GM23338 (cell line): Measurements from ENCODE around the gene UTP3. TPM values are rescaled to one million over a fixed set of nuclear protein-coding genes. Genes with fewer than 3 reads are reported as not detected.

ENCODE experiments used
- ATAC-seq: fragments of 200-7000 bp; cut with Tn5 transposase; 3 replicates; pipeline ENCODE4 v1.9.1; 2020
- DNase-seq: peaks from one replicate; pipeline ENCODE4 v3.0.0-alpha.2; 2015; ENCODE audit warnings: low spot score
- H2AFZ ChIP-seq: fragments of 200-600 bp; sonication (generic); 2 replicates; pipeline ENCODE4 v1.8.0; 2016; ENCODE audit warnings: antibody characterized with exemption, mild to moderate bottlenecking, moderate library complexity
- H3F3A ChIP-seq: fragments of 200-600 bp; sonication (generic); replicated peaks from 2 replicates; pipeline ENCODE4 v1.8.0; 2017; ENCODE audit warnings: antibody characterized with exemption, mixed run types, low read depth
- H3K27ac ChIP-seq: fragments of 200-600 bp; sonication (generic); 2 replicates; pipeline ENCODE4 v1.6.1; 2016; ENCODE audit warnings: low read depth
- H3K27me3 ChIP-seq: fragments of 200-600 bp; sonication (generic); 2 replicates; pipeline ENCODE4 v1.8.0; 2016; ENCODE audit warnings: mild to moderate bottlenecking, mixed run types, moderate library complexity; ENCODE audit not compliant: insufficient read depth
- H3K36me3 ChIP-seq: fragments of 200-600 bp; sonication (generic); 2 replicates; pipeline ENCODE4 v1.8.0; 2016; ENCODE audit warnings: mild to moderate bottlenecking; ENCODE audit not compliant: insufficient read depth
- H3K4me1 ChIP-seq: fragments of 200-600 bp; sonication (generic); 2 replicates; pipeline ENCODE4 v1.8.0; 2016; ENCODE audit warnings: mild to moderate bottlenecking, moderate library complexity; ENCODE audit not compliant: insufficient read depth
- H3K4me2 ChIP-seq: fragments of 200-600 bp; sonication (generic); 2 replicates; pipeline ENCODE4 v1.7.1; 2017; ENCODE audit warnings: mixed run types
- H3K4me3 ChIP-seq: fragments of 200-600 bp; sonication (generic); 2 replicates; pipeline ENCODE4 v1.6.1; 2016; ENCODE audit warnings: mixed run types
- H3K79me2 ChIP-seq: fragments of 200-600 bp; sonication (generic); replicated peaks from 2 replicates; pipeline ENCODE4 v1.8.0; 2017; ENCODE audit warnings: mild to moderate bottlenecking; ENCODE audit not compliant: insufficient read depth
- H3K9me2 ChIP-seq: fragments of 200-600 bp; sonication (generic); 2 replicates; pipeline ENCODE4 v1.8.0; 2017; ENCODE audit not compliant: insufficient read depth
- H4K20me1 ChIP-seq: fragments of 200-600 bp; sonication (generic); replicated peaks from 2 replicates; pipeline ENCODE4 v1.8.0; 2017; ENCODE audit warnings: mild to moderate bottlenecking; ENCODE audit not compliant: insufficient read depth
- H3K27ac Mint-ChIP-seq: 2 replicates; pipeline ENCODE4 v1.8.0; 2020; ENCODE audit warnings: inconsistent platforms, mild to moderate bottlenecking, moderate library complexity, mixed read lengths
- H3K27me3 Mint-ChIP-seq: 3 replicates; pipeline ENCODE4 v1.8.0; 2022; ENCODE audit warnings: low read depth, mild to moderate bottlenecking, moderate library complexity, mixed read lengths, inconsistent platforms; ENCODE audit not compliant: insufficient read depth, poor library complexity
- H3K36me3 Mint-ChIP-seq: 3 replicates; pipeline ENCODE4 v1.8.0; 2021; ENCODE audit warnings: low read depth, mild to moderate bottlenecking, inconsistent platforms, moderate library complexity, mixed read lengths
- H3K4me1 Mint-ChIP-seq: 3 replicates; pipeline ENCODE4 v1.8.0; 2020; ENCODE audit warnings: mild to moderate bottlenecking, inconsistent platforms, mixed read lengths
- H3K4me3 Mint-ChIP-seq: 3 replicates; pipeline ENCODE4 v1.8.0; 2021; ENCODE audit warnings: moderate library complexity, mild to moderate bottlenecking, inconsistent platforms, mixed read lengths
- H3K9me3 Mint-ChIP-seq: 3 replicates; pipeline ENCODE4 v1.8.0; 2020; ENCODE audit warnings: moderate library complexity, mild to moderate bottlenecking, inconsistent platforms, mixed read lengths
- CREB1 ChIP-seq: fragments of 250-450 bp; sonication (Bioruptor Pico); IDR thresholded peaks from 2 replicates; pipeline ENCODE4 v1.5.0; 2020; ENCODE audit warnings: low read depth, mild to moderate bottlenecking, moderate library complexity
- CTCF ChIP-seq, 2 experiments: fragments of 200-600 bp in 1 of 2; sonication (generic) in 1 of 2; conservative IDR thresholded peaks; 2 replicates each; pipeline versions ENCODE4 v1.5.1 to v1.6.1; 2016 to 2017; ENCODE audit warnings: antibody characterized with exemption in 2 of 2, low read depth in 2 of 2, mild to moderate bottlenecking in 2 of 2, moderate library complexity in 1 of 2
- POLR2AphosphoS5 ChIP-seq: IDR thresholded peaks from 2 replicates; pipeline ENCODE4 v1.6.1; 2016; ENCODE audit warnings: antibody characterized with exemption, low read depth
- REST ChIP-seq: IDR thresholded peaks from one replicate; pipeline ENCODE4 v1.6.1; 2018; ENCODE audit warnings: antibody characterized with exemption; ENCODE audit not compliant: unreplicated experiment
- ZNF331 ChIP-seq: fragments of 250-450 bp; sonication (Bioruptor Pico); IDR thresholded peaks from 2 replicates; pipeline ENCODE4 v1.5.0; 2020; ENCODE audit warnings: low read depth, mild to moderate bottlenecking, moderate library complexity
- ZNF462 ChIP-seq: fragments of 250-450 bp; sonication (Bioruptor Pico); IDR thresholded peaks from 2 replicates; pipeline ENCODE4 v1.5.0; 2020; ENCODE audit warnings: mild to moderate bottlenecking, moderate library complexity
- polyA plus RNA-seq: library from polyadenylated mRNA; unstranded; fragments of >200 nt; fragmentation: Nextera tagmentation; extraction: Ambion mirVana; gene quantifications from 2 replicates; pipeline ENCODE4 v1.2.1, GENCODE V29; 2016
- total RNA-seq: library from RNA; depleted of rRNA; stranded (reverse); fragments of >200 nt; shearing (Covaris generic); gene quantifications from 2 replicates; pipeline ENCODE4 v1.2.3, GENCODE V29; 2014

Gene UTP3
- total and polyA plus RNA-seq, 2 experiments from 2014 or later: 36.9 to 44.3 TPM

GRCh38 chr4:70703619-70704214 lies 15.4 kb downstream of the UTP3 start (continued):
- no peak for TF ChIP-seq CTCF (conservative IDR thresholded peaks at IDR 0.05; ENCODE audit: low read depth in 2 of 2)
- no peak for TF ChIP-seq CREB1 (CRISPR knock-in tag)

- peak overlapping the region; percentile 50 for H3K27ac Mint-ChIP-seq
- TF ChIP-seq ZNF462 (CRISPR knock-in tag): no peak
- peak; percentile 68; the same call in 1 of the 2 replicates for TF ChIP-seq POLR2AphosphoS5
- TF ChIP-seq ZNF331: no peak
- TF ChIP-seq REST: no peak
- peak; percentile 38 to 63 for TF ChIP-seq CTCF (conservative IDR thresholded peaks at IDR 0.05; ENCODE audit: low read depth in 2 of 2)
- Histone ChIP-seq H3K4me2 (peak overlapping the region; percentile 78), H3K9me2 (no peaks in the 10 kb centered on the region), H3K79me2 (peaks cover 32% of the 10 kb centered on the region), H3K4me3 (peak overlapping the region; percentile 86), H4K20me1 (peaks cover 5% of the 10 kb centered on the region), H3K27ac (peak overlapping the region; percentile 90), H3F3A (peaks cover 10% of the 10 kb centered on the region; the same call in 1 of the 2 replicates), H3K4me1 (peaks cover 16% of the 10 kb centered on the region; the same call in 1 of the 2 replicates), H3K27me3 (peaks cover 26% of the 10 kb centered on the region), H3K36me3 (no peaks in the 10 kb centered on the region), H2AFZ (peak overlapping the region; percentile 93)
- H3K9me3 Mint-ChIP-seq: no peaks in the 10 kb centered on the region; the same call in 2 of the 3 replicates
- H3K36me3 Mint-ChIP-seq: no peaks in the 10 kb centered on the region; the same call in 2 of the 3 replicates
- H3K27me3 Mint-ChIP-seq: peaks cover 6% of the 10 kb centered on the region
- H3K4me3 Mint-ChIP-seq: peak overlapping the region; percentile 87
- ATAC-seq (peak; percentile 79), DNase-seq (peak; percentile 94)
- peaks cover 13% of the 10 kb centered on the region for H3K4me1 Mint-ChIP-seq
Measured at GRCh38 chr4:70704215-70704930, 16.0 kb downstream of the UTP3 start.
